OCI-M1 (cell line): Measurements from ENCODE around the gene ANO7.

ENCODE experiments used
- DNase-seq: peaks from one replicate; lab custom pipeline; 2025; lab: John Stamatoyannopoulos, UW

The ANO7 gene

DNA sequence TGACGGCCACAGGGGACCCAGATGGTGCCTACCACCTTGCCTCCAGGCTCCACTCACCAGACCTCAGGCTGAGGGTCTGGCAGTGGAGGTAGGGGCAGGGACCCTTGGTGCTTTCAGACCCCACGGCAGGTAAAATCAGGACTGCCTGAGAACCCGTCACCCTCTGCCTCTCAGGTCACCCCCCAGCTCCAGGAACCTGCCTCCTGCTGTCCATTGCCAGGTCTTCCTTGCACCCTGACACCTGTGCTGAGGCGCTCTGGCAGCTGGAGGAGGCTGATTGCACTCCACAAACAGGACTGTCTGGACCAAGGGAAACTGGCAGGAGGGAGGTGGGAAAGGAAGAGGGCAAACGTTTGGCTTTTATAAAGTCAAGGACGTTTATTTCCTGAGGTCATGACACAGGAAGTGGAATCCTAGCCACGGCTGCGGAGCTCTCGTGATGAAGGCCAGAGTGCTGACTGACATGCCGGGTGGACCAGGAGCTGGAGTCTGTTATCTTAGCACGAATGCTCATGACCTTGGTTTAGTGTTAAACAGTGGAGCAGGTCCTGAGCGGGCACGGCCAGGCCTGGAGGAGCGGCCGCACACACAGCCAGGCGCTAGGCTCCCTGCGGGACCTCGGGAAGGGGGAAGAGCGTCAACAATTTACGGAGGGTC, 40.5 kb downstream of the ANO7 start:
- no peak for DNase-seq

GRCh38 chr2:241229563-241230401, 41.3 kb downstream of the ANO7 start:
- DNase-seq, result no peak

GRCh38 chr2:241230435-241230834, 42.0 kb downstream of the ANO7 start:
- DNase-seq, result no peak

- DNase-seq, result no peak
Observed at GRCh38 chr2:241232736-241233575, 44.5 kb downstream of the ANO7 start.

DNA sequence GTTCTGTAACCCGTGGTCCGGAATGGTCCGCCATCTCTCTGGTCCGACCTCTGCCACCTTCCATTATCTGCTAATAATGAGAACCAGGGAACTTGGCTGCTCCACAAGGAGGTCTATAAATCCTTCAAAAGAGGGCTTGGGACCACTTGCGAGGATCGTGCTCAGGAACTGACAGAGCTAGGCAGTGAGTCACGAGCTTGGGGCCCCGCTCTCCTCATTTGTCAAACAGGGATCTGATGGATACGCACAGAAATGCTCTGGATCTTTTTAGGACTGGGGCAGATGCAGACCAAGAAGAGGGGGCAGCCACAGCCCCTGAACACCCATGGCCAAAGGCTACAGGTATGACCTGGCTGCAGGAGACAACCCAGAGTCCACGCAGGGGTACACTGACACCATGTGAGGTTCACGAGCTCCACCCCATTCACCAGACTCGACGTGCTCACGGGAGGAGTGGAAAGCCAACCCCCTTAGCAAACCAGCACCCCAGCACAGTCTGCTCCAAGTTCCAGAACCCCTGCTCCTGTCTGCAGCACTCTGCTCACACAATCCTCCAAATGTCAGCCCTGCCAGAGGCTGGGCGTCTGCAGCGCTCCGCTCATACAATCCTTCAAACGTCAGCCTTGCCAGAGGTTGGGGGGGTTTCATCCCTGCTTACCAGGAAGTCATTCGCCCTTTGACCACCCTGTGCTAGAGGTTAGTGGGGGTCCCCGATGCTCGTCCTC, 45.8 kb downstream of the ANO7 start:
- no peak for DNase-seq

DNA sequence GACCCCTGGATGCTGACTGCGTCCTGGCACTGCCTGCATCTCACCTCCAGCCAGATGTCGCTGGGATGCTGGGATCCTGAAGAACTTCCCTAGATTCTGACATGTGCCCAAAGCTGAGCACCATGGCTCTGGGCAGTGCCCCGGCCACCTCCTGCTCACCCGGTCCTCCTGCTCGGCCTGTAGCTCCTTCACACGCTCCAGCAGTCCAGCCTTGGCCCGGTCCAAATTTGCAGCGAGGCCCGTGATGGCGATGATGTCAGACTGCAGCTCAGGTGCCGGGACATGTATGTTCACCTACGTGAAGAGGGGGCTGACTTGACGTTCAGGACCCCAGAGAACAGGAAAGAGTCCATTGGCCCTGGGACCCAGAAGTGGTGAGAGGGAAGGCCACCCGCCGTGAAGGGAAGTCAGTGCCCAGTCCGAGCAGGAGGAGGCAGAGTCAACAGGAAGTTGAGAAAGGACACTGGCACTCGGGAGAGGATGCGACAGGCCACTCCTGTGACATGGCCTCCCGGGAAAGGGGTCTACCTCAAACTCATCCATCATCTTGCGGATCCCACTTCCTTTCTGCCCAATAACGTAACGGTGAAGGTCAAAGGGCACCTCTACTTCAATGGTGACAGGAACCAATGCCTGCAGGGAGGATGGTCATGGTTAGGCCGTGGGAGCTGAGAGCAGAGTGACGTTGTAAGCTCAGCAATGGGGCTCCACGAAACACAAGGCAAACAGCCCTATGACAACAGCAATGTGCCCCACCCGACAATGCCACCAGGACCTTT, 46.7 kb downstream of the ANO7 start:
- DNase-seq, result no peak

- no peak for DNase-seq
Observed at GRCh38 chr2:241235859-241236593, 47.5 kb downstream of the ANO7 start.

- DNase-seq, result no peak
Observed at GRCh38 chr2:241237047-241237446, 48.6 kb downstream of the ANO7 start.

GRCh38 chr2:241237949-241238371, 49.5 kb downstream of the ANO7 start:
- DNase-seq, result no peak

DNA sequence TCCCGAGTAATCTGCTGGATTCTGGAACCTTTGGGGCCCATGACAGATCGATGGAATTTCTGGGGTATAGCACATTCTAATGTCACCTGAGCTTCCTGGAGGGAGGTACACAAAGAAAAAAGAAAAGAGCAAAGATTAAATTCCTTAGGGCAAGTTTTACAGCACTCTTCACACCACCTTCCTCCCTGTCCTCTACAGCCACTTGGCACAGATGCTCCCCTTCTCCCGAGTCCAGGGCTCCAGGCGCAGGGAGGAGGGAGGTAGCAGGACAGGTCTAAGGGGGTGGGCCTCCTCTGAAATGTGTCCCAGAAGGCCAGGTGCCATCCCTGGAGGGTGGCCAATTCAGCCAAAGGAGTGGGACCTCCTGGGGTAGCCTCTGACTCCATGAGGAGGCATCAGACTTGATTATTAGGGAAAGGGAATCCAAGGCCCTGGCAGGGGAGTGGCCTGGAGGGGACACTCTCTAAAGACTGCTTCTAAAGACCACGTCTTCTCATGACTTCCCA, 50.3 kb downstream of the ANO7 start:
- no peak for DNase-seq

- DNase-seq, result no peak
Observed at GRCh38 chr2:241239552-241240202, 51.2 kb downstream of the ANO7 start.

GRCh38 chr2:241240320-241241004, 52.0 kb downstream of the ANO7 start:
- no peak for DNase-seq

- no peak for DNase-seq
Observed at GRCh38 chr2:241241669-241242068, 53.2 kb downstream of the ANO7 start.

DNA sequence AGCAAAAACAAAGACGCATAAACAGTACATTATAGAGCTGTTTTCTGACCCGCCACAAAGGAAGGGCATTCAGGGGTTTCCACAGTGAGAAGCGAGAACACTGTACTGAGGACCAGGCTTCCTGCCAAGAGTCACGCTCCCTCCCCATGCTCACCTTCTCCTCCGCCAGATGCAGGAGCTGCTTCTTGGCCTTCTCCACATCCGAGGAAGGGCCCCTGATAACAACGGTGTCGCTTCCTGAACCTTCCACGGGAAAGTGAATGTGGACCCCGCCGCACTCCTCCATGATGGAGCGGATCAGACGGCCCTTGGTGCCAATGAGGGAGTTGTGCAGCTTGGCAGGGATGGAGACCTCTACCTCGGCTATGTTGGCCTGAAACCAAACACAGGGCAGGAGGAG, 53.8 kb downstream of the ANO7 start:
- no peak for DNase-seq

DNA sequence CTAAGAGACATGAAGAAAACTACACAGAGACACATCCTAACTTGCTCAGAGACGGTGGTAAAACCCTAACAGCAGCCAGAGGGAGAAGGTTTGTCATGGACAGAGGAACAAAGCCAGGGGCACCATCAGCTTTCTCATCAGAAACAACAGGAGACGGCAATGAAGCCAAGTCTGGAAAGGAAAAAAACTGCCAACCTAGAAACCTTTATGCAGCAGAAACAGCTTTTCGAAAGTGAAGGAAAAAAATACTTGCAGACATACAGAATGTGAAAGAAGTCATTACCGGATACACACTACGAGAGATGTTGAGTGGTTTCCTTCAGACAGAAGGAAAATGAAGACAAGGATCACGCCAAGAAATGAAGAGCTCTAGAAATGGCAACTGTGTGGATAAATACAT, 55.9 kb downstream of the ANO7 start:
- DNase-seq, result no peak

DNA sequence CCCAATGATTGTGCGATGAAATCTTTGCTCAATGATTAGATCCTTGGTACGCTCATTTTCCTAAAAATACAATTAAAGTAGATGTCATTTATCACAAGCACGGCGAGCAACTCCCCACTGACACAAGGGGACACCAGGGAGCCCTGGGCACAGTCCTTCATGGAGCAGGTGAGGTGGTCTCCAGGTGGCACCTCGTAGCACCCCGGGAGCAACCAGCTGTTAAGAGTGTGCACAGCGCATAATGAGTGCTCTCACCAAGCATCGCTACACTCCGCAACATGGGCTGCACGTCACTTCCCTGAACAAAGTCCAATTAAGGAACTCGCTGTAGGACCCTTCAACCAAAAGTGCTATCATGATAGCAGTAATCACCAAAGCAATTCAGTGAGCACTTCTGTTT, 59.8 kb downstream of the ANO7 start:
- DNase-seq, result no peak

DNA sequence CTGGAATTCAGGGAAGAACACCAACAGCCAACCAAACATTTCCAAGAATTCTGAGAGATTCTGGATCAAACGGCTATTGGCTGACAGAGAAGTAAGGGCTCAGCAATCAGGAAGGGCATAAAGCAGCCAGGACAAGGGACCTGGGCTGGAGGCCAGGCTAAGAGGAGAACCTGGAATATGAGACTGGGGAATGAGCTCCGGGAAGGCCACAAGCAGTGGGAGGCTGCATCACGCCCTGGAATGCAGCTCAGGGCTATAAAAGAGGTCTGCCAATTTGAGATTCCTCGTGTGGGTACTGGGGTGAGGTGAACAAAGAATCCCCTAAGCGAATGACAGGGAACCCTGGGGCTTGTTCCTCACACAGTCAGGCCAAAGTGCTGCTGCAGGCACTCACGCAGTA, 60.4 kb downstream of the ANO7 start:
- DNase-seq, result no peak

DNA sequence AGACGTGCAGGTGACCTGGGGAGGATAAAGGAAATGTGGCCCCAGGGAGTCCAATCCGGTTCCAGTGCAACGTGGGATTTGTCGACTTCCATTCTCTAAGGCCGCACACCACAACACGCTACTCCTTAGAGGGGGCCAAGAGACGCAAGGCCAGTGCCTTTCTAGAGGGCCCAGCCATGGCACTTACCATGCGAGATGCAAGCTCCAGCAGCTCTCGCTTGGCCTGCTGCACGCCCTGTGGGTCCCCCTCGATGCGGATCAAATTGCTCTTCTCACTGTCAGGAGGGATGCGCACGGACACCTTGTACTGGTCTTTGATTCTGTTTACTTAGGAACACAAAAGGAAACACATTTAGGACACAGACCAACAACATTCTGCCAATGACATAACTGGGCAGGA, 61.2 kb downstream of the ANO7 start:
- DNase-seq, result no peak

GRCh38 chr2:241252778-241253475, 64.5 kb downstream of the ANO7 start:
- DNase-seq, result no peak
